ENCODE data around the gene RREB1. TPM values are rescaled to one million over a fixed set of nuclear protein-coding genes. Genes with fewer than 3 reads are reported as not detected.
"Not testable (repeated sequence)": the region's sequence is repeated elsewhere in the genome, so short reads cannot be mapped to it uniquely, and the experiment has no call there.

The RREB1 gene
- total RNA-seq, 1 donor from 2014 or later = 74.3 TPM

DNA sequence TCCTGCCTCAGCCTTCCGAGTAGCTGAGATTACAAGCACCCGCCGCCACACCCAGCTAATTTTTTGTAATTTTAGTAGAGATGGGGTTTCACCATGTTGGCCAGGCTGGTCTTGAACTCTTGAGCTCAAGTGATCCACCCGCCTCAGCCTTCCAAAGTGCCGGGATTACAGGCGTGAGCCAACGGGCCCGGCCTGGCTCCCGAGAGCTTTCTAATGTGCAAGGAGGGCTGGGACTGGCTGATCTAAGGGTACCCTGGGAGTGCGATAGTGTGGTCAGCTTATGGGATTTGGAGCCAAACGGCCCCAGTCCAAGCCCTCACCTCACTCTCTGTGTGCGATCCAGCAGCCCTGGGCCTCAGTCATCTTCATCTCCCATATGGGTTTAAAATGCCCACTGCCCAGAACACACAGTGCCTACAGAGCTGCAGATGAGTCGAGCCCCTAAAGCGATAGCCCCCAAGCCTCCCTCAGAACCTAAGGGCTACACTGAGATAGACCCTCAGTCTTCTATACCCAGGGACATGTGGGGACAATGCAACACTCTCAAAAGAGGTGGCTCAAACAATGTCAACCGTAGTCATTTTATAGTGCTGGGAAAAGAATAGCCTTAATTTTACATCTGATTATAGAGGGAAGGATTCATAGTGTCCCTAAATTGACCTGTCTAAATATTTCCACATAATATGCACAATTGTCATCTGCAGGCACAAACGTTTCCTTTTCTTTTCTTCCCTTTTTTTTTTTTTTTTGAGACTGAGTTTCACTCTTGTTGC, 155.2 kb downstream of the RREB1 start:
- DNase-seq (ENCODE audit: low spot score) = no peak

DNA sequence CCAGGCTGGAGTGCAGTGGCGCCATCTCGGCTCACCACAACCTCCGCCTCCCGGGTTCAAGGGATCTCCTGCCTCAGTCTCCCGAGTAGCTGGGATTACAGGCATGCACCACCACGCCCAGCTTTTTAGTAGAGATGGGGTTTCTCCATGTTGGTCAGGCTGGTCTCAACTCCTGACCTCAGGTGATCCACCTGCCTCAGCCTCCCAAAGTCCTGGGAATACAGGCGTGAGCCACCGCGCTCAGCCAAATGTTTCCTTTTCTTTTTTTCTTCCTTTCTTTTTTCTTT, 155.7 kb downstream of the RREB1 start:
- not testable (repeated sequence) for DNase-seq (ENCODE audit: low spot score)

DNA sequence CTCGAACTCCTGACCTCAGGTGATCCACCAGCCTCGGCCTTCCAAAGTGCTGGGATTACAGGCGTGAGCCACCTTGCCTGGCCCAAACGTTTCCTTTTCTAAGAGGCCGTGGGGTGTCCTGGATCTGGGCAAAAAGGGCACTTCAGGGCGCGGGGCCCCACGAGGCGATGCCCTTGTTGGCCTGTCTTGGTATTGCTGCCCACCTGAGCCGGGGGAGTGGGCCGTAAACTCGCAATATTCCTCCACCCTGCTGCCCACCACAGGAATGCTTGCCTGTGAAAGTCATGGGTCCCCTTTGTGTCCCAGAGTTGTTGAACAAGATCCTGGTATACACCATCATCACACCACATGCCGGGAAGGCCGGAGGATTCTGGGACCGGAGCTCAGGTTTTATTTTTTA, 156.3 kb downstream of the RREB1 start:
- DNase-seq (ENCODE audit: low spot score) = no peak

DNA sequence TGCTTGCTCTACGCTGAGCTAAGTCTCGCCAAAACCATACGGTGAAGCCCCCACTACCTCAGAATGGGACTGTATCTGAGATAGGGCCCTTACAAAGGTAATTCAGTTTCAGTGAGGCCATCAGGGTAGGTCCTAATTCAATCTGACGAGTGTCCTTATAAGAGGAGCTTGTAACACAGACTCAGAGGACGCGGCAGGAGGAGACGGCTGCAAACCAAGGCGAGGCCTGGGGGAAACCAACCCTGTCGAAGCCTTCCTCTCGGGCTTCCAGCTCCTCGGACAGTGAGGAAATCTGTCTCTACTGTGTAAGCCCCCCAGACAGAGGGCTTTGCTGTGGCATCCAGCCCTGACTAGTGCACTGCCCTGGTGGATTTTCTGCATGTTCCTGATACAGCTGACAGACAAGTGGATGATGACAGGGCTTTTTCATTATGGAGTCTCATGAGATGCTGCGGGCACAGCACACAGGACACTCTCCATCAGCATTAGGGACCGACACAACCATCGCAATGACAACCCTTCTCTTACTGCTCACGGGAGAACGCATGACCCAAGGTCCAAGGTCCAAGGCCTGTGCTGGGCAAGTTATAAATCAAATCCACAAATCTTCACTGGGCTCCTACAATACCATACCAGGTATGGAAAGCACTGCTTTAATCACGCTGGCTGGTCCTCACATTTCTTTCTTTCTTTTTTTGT, 157.1 kb downstream of the RREB1 start:
- no peak for DNase-seq (ENCODE audit: low spot score)

DNA sequence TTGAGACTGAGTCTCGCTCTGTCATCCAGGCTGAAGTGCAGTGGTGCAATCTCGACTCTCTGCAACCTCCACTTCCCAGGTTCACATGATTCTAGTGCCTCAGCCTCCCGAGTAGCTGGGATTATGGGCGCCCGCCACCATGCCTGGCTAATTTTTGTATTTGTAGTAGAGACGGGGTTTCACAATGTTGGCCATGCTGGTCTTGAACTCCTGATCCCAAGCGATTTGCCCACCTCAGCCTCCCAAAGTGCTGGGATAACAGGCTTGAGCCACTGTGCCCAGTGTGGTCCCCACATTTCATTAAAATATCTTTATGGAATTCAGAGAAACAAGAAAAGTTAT, 157.6 kb downstream of the RREB1 start:
- DNase-seq (ENCODE audit: low spot score) = not testable (repeated sequence)

DNA sequence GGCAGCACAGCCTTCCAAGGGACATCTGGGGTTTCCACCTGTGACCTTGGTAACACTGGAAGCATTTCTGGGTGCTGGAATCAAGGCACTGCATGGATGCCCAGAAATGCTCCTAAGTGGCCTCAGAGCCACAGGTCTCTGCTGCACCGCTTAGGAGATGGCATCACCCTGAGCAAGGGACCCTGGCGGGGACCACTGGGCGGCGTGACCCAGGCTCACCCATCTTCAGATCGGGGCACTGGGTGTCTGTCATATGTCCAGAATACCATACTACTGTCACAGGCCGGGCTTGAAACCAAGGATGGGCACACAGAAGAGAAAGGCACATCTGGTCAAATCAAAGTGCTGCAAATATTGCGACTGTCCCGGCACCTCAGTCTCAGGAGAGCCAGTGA, 159.3 kb downstream of the RREB1 start:
- DNase-seq (ENCODE audit: low spot score) = no peak

DNA sequence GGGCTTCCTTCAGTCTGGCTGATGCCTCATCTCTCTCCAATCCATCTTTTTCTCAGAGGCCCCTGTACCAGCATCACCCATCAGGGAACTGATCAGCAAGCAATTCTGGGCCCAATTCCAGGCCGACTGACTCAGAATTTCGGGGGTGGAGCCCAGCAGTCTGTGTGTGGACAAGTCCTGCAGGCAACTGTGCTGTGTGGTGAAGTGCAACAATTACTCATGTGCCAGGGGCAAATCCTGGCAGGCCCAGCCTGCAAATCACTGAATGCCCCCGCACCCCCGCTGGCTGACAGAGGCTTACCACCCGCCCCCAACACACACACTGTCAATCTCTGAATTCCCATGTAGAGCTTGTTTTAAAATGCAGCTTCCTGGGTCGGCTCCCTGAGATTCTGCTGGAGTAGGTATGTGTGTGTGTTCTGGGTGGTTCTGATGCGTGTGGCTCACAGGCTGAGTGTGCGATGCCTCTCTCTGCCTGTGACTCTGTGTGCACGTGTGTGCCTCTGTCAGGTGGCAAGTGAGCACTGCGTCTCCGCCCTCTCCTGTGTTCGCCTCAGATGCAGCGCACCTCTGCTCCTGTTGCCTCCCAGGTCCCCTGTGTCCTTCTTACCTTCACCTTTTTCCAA, 159.8 kb downstream of the RREB1 start:
- peak; percentile 67 for DNase-seq (ENCODE audit: low spot score)

DNA sequence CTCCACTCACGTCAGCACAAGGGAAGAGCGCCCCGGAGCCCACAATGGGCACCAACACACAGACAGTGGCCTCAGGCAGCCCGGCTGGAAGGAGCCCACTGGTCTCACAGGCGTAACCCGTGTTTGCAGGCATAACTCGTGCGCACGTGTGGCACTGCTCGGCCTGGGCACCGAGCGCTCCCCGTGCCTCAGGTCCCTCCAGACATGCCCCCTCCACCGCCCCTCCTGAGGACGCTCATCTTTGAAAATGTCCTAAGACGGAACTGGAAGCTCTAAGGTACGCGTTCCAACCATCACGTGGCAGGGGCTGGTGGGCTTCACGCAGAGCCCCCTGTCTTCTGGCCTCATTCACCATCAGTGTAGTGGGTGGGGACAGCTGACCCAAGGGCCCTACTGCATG, 160.6 kb downstream of the RREB1 start:
- no peak for DNase-seq (ENCODE audit: low spot score)

DNA sequence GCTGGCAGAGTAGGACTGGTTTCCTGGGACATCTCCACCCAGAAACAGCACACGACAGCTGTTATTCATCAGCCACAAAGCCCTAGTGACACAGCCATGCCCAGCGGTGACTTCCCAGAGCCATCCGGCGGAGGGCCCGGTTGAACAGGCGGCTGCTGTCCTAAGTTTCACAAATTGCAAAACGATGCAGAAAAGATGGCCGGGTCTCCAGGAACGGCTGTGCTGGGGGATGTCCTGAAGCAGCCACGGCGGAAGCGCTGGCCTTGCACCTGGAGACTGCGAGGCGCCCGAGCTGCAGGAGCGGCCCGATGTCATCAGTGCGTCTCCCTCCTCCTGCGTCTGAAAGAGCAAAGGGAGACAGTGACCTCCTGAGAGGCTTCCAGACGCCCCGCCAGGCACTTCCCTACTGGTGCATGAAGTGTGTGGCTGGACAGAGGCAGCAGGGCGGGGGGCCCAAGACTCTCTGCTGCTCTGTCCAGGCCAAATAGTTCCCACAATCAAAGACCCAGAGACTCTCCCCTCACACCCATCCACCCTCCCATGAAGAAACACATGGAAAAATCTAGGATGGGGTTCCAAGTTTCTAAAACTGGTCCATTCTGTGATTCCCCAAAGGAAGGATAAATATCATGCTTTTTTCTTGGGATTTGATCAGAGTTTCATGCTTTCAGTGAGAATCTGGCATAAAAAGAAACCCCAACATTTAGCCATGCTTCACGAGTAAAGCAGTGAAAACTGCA, 161.2 kb downstream of the RREB1 start:
- no peak for DNase-seq (ENCODE audit: low spot score)

DNA sequence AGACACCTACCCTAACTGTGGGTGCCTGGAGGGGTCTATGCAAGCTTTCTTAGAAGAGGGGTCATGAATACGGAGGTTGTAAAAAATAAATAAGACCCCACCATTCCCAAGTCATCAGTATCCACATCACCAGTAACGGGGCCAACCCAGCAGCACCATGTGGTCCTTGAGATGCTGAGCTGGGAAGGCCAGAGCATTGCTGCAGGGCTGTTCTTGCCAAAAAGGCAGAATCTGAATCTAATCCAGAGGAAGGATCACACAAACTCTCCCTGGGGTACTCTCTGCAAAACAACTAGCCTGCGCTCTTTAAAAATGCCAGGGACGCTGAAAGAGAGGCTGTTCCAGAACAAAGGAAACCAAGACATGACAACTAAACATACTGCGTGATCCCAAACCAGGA, 162.1 kb downstream of the RREB1 start:
- DNase-seq (ENCODE audit: low spot score) = no peak

DNA sequence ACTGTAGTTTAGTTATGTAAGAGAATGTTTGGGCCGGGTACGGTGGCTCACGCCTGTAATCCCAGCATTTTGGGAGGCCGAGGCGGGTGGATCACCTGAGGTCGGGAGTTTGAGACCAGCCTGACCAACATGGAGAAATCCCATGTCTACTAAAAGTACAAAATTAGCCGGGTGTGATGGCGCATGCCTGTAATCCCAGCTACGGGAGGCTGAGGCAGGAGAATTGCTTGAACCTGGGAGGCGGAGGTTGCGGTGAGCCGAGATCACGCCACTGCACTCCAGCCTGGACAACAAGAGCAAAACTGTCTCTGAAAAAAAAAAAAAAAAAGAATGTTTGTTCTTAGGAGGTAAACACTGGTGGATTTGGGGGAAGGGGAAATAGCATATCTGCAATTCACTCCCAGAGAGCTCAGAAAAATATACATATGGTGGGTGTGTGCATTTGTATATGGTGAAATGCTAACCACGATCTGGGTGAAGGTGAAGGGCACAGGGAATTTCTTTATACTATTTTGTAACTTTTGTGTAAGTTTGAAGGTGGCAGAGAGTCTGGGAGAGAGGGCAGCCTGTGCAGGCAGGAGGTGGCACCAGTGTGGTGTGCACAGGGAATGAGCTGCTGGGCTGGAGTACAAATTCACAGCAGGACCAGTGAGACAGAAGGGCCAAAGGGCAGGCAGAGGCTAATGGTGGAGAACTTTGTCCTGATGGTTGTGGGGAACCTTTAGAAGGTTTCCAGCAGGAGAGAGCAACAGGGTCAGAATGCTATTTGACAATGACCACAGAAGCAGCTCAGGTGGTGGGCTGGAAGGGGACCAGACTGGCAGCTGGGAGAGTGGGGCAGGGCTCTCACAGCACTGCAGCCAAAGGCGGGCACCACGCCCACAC, 162.8 kb downstream of the RREB1 start:
- peak; percentile 9 for DNase-seq (ENCODE audit: low spot score)

DNA sequence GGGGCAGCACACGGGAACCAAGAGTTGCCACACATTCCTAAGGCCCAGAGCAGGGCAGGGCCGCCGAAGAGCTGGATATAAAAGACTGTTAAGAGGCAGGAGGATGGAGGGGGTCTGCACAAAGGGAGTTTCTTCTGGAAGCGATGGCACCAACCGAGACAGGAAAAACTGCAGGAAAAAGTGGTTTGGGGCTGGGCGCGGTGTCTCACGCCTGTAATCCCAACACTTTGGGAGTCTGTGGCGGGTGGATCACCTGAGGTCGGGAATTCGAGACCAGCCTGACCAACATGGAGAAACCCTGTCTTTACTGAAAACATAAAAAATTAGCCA, 163.4 kb downstream of the RREB1 start:
- no peak for DNase-seq (ENCODE audit: low spot score)

DNA sequence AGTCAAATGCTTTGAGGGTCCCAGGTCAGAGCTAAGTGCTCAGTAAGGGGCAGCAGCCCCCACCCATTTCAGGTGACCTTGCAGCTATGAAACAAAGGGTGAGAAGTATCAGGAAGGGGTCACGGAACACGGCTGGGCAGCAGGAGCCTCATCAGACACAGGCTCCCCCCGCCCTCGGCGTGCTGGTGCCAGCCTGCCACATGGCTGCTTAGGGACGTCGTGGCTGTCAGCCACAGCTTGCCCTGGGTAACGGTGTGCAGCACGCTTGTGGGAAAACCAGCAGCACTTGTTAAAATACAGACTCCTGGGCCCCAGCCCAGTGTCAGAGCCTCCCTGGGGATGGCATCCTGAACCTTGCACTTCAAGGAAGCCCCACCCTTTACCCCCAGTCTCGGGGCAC, 165.9 kb downstream of the RREB1 start:
- no peak for DNase-seq (ENCODE audit: low spot score)

DNA sequence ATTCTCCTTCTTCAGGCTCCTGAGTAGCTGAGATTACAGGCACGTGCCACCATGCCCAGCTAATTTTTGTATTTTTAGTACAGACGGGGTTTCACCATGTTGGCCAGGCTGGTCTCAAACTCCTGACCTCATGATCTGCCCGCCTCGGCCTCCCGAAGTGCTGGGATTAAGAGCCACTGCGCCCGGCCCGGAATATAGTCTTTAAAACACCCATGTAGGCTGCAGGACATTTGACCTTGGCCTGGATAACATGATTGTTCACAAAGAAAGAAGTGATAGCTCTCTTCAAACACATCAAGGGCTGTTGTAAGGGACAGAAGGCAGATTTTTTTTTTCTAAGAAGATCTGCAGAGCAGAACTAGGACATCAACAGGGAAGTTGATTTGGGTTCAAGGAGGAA, 166.8 kb downstream of the RREB1 start:
- not testable (repeated sequence) for DNase-seq (ENCODE audit: low spot score)

DNA sequence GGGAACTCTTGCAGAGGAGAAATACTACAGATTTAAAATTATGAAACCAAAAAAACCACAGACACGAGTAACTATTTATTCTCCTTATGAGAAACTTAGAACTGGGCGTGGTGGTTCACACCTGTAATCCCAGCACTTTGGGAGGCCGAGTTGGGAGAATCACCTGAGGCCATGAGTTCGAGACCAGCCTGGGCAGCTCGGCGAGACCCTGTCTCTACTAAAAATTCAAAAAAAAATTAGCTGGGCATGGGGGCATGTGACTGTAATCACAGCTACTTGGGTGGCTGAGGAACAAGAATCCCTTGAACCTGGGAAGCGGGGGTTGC, 168.4 kb downstream of the RREB1 start:
- DNase-seq (ENCODE audit: low spot score) = no peak

DNA sequence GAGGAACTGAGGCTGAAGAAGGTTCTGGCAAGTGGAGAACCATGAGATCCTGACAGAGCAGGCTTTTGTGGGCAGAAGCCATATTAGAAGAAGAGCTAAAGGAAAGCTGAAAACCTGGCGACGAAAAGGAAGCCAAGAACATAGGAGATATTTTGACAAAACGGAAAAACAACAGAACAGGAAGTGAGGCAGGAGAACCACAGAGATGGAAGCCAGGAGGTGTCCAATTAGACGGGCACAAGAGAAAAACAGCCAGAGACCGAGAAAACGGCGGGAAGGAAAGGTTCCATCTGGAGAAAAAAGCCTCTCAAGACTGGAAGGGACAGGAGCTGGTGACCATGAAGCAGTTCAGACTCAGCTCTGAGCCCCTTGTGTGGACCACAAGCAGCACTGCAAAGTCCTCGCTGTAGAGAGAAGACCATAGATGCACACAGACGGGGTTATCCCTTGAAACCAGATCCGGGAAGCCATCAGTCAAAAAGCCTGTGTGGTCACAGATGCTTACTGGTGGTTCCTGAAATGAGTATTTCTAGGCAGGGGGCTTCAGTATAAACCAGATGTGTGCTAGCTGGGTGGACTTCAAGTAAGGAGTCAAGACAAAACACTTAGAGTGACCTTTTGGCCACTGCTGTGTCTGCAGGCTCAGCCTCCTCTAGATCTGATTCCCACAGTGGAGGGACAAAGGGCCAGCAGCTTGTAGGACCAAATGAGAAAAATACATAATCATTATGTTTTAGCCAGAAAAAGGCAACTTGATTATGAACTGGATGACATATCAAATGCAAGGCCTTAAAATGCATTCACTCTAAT, 174.5 kb downstream of the RREB1 start:
- DNase-seq (ENCODE audit: low spot score) = no peak

DNA sequence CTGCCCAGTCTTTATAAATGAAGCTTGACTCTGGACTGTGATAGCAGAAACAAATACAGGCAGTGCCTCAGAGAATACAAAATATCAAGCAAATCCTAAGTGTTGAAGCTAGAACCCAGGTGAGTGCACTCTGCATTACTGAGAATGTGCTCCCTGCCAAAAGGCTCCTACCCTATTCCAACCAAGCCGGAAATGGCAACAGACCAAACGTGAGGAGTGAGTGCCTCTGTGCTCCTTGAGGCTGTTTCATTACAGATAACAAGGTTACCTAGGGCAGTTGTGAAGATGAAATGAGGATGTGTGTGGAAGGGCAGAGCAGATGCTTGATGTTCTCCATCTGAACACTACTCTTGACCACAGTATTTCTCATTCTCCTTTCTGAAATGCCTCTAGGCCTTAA, 175.9 kb downstream of the RREB1 start:
- no peak for DNase-seq (ENCODE audit: low spot score)

DNA sequence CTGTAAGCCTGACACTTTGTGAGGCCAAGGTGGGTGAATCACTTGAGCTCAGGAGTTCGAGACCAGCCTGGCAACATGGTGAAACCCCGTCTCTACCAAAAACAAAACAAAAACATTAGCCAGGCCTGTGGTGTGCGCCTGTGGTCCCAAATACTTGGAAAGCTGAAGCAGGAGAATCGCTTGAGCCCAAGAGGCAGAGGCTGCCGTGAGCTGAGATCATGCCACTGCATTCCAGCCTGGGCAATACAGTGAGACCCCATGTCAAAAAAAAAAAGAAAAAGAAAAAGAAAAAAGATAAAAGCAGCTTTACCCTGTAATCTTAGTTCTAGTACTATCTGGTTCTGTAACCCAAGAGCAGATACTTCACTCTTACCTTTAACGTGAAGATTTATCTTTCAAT, 177.7 kb downstream of the RREB1 start:
- DNase-seq (ENCODE audit: low spot score) = no peak

DNA sequence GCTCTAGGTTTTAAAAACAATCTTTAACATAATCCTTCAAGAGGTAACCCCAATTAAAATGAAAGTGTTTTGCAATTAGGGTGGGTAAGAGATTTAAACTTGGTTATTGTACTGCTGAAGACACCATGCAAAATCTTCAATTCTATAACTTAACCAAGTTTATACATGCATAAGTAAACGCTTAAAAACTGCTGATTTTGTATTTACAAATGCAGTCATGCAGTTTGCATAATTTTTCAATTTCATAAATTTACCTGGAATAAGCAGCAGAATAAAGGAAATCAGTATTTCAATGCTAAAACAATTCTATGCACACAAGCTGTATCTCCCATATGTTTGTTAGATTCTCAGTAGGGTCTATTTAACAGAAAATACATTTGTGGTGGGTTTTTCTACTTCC, 182.3 kb downstream of the RREB1 start:
- DNase-seq (ENCODE audit: low spot score) = no peak

DNA sequence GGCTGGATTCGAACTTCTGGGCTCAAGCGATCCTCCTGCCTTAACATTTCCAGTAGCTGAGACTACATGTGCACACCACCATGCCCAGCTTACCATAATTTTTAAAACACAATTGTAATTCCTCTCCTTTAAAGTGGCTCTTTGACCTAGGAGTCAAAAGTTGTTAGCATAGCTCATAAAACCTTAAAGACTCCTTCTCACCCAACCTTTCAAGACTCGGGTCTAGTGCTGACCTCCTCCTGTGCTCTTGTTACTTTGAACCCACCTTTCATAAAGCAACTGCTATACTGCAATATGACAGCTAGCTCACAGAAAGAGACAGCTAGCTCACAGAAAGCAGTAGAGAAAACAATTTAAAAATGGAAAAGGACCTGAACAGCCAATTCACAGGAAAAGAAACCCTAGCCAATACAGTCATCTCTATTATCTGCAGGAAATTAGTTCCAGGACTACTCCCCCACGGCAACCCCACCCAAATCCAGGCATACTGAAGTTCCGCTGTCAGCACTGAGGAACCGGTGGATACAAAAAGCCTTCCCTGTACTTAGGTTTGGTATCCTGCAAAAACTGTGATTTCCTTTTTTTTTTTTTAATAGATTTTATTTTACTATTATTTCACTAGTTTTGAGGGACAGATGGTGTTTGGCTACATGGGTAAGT, 185.0 kb downstream of the RREB1 start:
- DNase-seq (ENCODE audit: low spot score) = no peak

DNA sequence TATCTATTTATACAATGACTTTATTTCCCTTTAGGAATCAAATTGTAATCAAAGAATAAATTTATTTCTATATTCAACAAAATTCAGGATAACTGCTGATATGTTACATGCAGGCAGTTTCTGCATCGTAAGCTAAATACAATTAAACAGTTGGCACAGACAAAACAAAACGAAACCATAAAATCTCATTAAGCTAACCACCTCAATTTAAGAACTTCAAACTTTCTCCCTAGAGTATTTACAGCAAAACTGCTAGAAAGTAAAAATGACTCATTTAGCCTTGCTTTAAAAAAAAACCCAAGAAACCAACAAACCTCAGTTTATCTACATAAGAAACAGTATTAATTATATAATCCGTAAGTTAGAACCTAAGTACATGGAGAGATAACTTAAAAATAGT, 188.2 kb downstream of the RREB1 start:
- no peak for DNase-seq (ENCODE audit: low spot score)

All from mucosa of gallbladder (tissue), 1 donor.